ENCODE results near the gene SERINC2. TPM values are rescaled to one million over a fixed set of nuclear protein-coding genes. Genes with fewer than 3 reads are reported as not detected.

The SERINC2 gene
- total RNA-seq: 5.2 and 9.1 TPM in 2 replicates

DNA sequence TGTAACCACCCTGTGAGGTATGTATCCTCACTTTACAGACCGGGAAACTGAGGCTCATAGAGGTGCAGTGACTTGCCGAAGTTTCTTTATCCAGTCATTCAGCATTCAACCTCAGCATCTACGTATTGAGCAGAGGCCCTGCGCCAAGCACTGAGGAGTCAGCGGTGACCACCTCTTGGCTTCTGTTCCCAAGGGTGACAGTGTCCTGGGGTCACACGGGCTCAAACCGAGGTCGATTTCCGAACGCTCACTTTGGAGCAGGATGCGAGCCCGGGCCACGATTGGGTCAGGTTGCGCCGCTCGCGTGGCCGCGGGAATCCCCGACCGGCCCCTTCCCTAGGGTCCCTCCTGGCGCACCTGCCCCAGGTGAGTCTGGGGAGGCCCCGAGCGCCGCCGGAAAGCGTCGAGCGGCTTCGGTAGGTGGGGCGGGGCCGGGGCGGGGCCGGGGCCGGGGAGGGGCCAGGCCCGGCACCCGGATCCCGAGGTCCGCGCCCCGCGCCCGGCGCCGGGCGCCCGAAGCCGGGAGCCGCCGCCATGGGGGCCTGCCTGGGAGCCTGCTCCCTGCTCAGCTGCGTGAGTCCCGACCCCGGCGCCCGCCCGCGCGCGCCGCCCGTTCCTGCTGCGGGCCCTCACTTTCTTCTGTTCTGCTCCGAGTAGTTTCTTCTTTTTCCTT, at the start of gene SERINC2:
Gene SERINC2, plus strand, starts transcription at position 482 of the 673 bp plus-strand sequence. Its CDS starts 53 bp downstream, at position 535.
- no peak for DNase-seq (ENCODE audit: low read depth in 2 of 2)

DNA sequence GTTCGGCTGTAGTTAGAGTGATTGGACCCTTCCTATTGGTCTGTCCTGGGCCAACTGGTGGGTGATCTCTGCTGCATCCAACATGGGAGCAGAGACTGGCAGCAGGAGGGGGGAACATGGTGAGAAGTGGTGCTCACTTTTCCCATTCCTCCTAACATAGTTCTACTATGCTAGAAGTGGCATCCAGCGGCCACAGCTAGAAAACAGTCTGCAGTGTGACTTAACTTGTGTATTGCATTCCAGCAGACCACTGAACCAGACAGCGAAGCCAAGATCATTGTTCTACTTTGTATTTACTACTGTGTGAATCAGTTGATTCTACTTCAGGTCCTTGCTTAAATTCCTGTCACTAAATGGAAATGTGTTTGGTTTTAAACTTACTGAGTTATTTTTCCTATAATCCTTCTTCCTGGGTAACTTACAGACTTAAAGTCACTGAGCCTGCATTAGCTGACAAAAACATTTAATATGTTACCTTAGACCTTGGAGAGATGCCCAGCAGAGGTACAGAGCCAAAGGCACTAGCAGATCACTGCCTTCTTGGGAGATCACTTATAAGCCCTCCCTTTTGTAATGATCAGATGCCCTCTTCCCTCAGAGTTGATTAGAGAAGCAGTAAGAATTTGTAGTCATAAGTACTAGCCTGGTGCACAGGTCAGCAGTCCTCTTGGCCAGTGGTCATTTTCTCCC, 48.3 kb upstream of the SERINC2 start:
- no peak for DNase-seq (ENCODE audit: low read depth in 2 of 2)

DNA sequence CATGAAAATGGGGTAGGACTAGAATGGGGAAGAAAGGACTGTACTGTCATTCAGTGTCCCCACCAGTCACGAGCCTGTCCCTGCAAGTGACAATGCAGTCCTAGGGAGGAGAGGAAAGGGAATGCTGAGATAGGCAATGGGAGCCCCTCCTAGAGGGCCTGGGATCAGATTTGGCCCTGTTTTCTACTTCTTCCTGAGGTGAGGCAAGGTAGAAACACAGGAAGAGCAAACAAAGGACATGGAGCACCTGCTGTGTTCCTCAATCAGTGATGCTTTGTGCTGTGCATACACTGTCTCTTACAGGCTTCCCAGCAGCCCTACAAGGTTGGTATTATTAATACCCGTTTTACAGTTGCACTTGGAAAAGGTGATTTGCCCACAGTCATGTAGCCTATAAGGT, 46.2 kb upstream of the SERINC2 start:
- DNase-seq (ENCODE audit: low read depth in 2 of 2): no peak

DNA sequence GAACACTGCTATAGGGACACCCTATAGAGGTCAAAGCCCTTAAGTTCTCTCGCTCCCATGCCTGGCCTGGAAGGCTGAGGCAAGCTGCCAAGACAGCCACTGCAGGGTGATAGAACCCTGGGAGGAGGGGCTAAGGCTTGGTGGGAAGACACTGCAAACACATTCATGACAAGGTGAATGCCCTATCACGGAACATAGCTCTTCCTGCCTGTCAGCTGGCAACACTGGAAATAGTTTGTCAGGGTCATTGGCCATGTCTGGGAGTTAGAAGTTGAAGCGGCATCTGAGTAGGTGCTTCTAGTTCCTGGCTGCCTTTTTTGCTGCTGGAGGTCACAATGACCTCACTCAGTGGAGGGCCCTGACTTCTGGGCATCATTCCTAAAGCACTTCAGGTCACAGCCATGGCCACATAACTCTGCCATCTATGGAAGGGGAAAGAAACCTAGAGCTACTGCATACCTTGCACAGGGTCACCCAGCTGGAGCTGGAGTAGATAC, 44.4 kb upstream of the SERINC2 start:
- DNase-seq (ENCODE audit: low read depth in 2 of 2): peak in 1 of 2 donors; percentile 9

DNA sequence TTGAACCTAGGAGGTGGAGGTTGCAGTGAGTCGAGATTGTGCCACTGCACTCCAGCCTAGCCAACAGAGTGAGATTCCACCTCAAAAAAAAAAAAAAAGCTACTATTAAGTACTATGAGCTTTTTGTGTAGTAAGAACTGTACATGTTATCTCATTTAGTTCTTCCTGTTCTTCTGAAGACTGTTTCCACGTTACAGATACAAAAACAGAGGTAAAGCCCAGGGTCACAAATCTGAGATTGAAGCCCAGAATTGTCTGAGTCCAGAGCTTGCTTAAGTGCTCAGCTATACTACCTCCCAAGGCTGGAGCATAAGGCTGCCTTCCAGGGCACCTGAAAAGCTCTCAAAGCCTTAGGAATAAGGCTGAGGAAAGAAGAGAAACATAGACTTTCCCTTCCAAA, 43.0 kb upstream of the SERINC2 start:
- no peak for DNase-seq (ENCODE audit: low read depth in 2 of 2)

DNA sequence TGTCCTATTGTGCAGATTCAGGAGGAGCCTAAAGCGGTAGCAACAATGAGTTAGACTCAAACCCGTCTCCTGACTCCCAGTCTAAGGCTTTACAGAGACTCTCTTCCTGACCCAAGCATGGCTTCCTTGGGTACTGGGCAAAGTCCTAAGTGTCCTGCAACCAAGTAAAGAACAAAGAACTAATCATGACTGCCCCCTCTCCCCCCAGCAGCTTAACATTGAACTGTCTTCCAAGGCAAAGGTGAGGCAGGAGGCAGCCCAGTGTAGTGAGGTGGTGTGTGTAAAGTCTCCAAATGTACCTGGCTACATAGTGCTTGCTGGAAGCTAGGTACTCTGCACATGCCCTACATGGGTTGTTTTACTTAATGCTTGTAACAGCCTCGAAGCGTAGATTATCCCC, 42.4 kb upstream of the SERINC2 start:
- no peak for DNase-seq (ENCODE audit: low read depth in 2 of 2)

DNA sequence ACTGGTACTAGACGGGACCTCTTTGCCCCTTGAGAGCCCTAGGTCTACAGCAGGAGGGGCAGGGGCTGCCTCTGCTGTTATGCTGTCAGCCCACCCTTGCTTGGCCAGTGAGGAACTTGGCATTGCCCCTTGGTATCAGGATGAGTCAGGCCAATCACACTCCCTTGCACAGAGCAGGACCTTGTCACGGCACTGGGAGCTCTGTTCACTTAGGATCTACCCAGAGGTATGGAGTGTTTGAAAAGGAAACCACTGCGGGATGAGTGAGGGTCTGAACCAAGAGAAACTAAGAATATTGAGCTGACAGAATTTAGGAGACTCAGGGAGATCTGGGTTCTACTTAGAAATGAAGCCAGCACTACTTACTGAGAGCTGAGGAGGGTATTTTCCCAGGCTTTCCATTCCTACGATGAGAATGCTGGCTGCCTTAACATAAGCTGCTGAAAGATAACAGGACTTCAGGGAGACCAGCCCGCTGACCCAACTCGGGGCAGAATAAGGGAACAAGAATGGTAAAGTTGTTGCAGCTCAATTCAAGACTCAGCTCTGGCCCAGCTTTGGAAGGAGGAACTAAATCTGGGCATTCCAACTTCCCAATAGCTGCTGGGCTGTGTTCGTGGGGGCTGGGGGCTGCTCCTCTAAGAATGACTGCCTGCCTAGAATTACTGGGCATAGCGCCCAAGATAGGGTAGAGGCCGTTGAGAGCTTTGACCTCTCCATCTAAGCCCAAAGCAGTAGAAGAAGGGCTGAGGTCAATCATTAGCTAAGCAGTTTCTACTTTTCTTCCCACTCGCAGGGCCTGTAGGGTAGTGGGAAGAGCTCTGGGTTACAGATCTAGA, 41.7 kb upstream of the SERINC2 start:
- no peak for DNase-seq (ENCODE audit: low read depth in 2 of 2)

DNA sequence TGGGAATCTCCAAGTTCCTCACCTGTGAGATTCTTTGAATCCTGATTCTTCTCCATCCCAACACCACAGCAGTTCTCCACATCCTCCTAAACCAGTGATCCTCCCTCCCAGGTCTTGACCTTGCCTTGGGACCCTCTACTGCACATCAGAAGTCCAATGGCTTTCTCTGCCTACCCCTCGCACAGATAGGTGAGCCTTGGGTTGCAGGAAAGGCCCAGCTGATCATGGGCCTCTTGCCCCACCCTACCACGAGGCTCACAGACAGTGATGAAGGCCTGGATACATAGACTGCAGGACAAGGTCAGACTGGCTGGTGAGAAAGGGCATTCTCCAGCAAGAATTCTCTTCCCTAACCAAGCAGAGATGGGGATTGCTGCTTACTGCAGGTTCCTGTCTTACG, 41.0 kb upstream of the SERINC2 start:
- DNase-seq (ENCODE audit: low read depth in 2 of 2): no peak

DNA sequence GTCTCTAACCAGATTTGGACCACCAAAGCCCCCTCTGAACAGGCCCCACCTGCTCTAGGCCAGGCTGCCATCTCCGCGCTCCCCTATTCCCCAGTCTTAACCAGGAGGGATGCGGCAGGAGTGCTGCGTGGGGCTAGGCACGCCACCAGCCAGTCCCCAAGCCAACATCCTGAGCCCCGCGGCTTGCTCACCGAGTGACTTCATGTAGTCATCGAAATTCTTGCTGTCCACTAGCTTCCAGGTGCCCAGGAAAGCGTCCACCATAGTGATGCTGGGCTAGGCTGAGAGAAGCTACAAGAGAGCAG, 40.3 kb upstream of the SERINC2 start:
- no peak for DNase-seq (ENCODE audit: low read depth in 2 of 2)

DNA sequence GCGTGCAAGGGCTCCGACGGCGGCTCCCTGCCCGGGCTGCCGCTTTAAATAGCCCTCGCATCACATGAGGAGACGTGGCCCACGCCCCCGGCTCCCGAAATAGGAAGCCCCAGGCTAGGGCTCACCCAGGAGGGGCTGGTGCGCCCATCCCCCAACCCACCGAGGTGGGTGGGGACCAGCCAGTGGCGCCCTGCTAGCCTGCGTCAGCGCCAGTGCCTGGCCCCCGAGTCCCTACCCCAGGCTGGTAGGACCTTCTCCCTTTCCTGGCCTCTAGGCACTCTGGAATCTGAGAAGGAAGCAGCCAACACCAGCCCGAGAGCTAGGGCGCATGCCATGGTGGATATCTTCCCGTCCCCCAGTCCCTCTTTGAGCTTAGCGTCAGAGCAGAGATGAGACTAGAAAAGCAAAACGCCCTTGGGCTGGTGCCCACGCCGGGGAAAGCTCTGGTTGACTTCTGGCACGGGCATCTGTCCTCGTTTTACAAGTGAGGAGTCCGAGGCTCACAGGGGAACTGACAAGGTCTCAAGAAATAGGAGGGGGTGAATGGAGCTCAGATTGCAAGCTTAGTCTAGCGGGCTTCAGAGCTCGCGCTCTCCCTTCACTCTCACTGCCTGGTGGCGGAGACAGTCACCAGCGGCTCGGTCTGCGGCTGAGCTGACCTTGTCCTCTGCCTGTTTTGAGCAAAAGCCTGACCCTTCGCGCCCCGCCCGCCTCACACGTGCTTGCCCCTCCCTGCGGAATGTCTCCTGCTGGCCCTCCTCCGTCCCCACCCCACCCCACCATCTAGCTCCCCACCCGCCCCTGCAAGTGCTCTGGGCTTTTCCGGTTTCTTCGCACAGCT, 39.7 kb upstream of the SERINC2 start, which contains the start of gene FABP3:
Gene FABP3, minus strand, starts transcription at position 21 of the 841 bp plus-strand sequence. CDS start 62 bp downstream, outside the sequence.
- DNase-seq (ENCODE audit: low read depth in 2 of 2): peak; percentile 25 to 35

DNA sequence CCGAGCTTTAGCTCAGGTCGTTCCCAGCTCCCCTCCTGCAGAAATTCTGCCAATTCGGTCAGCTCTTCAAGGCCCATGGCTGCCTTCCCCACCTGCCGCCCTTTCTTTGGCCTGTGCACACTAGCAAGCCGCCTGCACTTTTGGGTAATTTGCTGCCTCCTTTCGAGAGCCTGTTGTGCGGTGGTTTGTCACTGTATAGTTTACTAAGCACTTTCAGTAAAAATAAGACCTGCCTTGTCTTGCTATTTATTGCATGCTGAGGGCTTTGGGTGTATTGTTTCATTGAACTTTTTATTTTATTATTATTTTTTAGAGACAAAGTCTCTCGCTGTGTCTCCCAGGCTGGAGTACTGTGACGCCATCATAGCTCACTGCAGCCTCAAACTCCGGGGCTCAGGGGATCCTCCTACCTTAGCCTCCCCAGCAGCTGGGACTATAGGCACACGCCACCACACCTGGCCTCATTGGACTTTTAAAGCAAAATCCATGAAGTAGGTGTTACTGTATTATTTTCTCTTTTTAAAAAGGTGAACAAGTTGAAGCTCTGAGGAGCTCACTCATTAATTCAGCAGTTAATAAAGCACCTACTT, 39.0 kb upstream of the SERINC2 start:
- DNase-seq (ENCODE audit: low read depth in 2 of 2): no peak

DNA sequence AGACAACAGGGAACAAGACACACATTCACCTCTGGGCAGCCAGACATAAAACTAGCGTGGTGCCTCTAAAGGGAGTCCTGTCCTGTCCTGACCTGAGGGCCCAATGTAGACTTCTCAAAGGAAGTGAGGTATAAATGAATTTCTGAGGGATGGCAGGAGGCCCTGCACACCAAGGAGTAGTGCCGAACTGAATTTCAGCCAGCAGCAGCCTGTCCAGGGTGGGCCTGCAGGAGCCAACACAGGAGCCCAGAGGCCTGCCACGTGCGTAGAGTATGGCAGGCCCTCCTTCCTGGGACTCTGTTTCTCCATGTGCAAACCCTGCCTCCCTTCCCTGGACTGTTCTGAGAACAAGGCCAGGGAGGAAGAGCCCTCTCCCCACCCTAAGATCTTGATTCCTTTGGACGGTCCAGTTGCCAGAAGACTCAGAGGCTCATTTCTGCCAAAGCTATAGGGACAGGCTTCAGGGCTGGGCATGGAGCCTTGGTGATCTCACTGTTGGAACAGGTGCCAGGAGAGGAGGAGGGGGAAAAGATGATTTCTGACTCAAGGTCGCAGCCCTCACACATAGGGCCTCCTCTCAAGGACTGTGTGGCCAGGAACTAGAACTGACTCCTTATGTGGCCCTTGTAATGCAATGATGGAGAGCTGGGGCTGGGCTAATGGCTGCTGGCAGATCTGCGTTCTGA, 38.4 kb upstream of the SERINC2 start:
- no peak for DNase-seq (ENCODE audit: low read depth in 2 of 2)

DNA sequence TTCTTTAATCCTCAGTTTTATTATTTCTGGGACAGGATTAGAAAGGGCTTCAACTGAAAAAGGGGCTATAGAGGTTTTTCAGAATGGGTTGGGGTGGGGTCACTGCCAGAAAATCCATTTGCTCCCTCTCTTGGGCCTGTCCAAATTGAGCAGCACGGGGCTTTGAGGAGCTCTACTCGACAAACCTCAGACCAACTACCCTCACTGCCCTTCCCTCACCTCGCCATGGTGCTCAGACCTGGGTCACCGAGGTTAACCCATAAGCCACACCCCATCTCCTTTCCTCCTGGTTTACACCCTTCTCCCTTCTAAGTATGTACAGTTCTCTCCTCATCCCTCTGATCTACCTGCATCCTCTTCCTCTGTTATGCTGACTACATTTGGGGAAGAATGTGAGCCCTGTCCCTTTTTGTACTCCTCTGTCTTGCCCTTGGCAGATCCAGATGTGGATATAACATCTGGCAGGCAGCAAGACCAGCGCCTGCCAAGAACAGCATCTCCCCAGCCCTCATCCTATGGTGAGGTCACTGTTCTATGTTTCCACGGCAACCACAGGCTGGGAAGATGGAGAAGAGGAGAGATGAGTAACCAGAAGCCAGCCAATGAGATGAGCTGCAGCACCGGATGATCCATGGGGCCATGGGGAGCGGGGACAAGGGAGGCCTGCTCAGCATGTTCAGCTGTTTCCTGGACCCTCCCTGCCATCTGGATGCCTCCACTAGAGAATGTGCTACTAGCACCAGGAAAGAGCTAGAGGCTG, 36.5 kb upstream of the SERINC2 start:
- peak; percentile 24 to 91 for DNase-seq (ENCODE audit: low read depth in 2 of 2)

DNA sequence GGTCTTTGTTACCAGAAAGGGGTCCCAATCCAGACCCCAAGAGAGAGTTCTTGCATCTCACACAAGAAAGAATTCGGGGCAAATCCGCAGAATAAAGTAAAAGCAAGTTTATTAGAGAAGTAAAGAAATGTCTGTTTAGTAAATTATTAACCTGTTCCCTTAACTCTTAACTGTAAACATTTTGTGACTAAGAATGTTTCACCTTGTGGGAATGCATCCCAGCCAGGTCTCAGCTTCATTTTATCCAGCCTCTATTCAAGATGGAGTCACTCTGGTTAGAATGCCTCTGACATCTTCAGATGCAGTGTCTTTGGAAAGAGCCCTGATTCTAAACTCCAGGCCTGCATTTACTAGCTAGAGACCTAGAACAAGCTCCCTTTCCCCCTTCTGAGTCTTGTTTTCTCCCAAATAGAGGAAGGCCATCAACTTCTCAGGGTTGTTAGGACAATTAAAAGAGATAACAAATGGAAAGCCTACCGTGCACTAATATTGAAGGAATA, 35.6 kb upstream of the SERINC2 start:
- no peak for DNase-seq (ENCODE audit: low read depth in 2 of 2)

DNA sequence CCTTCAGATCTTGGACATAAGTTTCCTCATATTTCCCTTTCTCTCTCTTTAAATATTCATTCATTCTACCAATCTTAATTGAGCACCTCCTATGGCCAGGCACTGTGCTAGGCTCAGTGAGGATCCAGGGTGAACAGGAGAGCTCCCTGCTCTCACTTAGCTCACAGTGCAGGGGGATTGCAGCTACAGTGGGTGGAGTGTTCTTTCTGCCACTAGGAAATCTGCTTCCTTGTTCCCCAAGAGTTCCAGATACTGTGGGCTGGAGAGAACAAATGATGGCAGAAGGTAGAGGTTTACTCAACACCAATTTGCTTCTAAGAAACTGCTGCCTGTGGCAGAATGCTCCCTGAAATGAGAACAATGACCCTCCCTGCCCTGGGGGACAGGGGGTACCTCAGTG, 35.0 kb upstream of the SERINC2 start:
- DNase-seq (ENCODE audit: low read depth in 2 of 2): no peak

DNA sequence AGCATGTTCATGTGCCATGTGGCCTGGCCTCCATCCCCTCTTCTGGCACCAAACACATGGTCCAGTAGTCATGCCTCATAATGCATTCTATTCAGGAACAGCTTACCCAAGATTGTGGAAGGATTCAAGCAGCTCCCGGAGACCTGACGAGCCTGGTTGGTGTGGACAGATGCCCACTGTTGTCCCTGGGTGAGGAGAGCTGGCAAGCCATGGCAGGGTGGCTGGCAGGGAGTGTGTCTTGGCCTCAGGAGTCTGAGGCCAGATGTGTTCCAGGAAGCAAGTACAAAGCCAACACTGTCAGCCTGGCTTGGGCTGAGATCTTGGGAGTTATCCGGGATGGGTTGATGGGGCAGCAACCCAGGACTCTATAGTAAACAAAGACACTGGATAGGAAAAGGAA, 32.8 kb upstream of the SERINC2 start:
- DNase-seq (ENCODE audit: low read depth in 2 of 2): no peak

DNA sequence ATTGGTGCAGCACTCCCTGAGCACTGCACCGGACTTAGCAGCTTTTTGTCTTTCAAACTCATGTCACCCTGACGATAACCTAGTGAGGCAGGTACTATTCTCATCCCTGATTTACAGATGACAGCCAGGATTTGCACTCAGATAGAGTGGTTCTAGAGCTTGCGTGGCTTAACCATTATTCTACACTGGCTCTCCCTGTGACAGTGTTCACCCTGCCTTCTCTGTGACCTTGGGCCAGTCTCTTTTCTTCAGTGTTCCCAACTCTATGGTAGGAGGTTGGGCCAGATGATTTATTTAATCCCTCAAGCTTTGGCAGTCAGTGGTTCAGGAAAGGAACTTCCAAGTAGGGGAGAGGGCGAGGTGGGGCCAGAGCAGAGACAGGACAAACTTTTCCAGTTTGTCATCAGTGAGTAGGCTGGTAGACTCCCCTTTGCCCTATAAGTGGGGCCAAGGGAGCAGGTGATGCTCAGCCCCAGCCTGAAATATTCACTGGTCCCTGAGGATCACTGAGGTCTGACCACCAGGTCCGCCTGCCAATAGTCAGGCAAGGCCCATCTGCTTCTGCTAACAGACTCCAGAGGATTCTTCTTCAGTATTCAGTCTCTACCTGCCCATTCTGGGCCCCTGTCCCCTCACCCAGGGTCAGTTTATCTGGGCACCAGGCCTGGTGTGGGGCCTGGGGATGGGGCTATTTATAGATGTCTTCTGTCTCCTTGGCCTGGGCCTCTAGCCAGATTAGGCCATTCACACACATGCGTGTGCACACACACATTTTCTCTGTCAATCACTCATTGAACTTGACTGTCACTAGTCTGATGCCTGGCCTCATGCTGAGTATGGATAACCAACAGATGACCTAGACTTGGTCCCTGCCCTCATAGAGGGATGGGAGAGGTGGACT, 31.4 kb upstream of the SERINC2 start:
- DNase-seq (ENCODE audit: low read depth in 2 of 2): no peak

DNA sequence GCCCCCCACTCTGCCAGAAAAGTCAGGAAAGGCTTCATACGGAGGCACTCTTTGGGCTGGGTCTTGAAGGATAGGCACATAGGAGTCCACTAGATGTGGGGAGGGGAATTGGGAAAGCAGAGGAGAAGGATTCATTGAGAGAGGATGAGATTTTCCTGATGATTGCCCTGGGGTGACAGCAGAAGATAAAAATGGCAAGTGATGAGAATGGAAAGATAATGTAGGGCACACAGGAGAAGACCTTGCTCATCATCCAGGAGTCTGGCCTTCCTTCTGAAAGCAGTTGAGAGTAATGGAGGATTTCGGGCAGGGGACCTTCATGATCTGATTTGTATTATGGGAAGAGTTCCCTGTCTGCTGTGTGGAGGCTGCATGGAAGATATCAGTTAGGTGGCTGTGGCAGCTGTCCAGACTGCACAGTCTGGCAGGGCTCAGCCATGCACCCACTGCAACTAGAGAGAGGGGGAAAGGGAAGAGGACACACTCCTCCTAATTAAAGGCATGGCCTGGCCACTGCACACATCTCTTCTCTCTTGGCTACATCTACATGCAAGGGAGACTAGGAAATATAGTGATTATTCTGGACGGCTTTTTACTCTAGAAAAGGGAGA, 30.5 kb upstream of the SERINC2 start:
- DNase-seq (ENCODE audit: low read depth in 2 of 2): no peak
